ENCODE measurements around the gene SYCP2.

SYCP2 gene

GRCh38 chr20:59945175-59945574, 11.7 kb upstream of the SYCP2 start:
- no peak for DNase-seq (ENCODE audit: low spot score)

DNA sequence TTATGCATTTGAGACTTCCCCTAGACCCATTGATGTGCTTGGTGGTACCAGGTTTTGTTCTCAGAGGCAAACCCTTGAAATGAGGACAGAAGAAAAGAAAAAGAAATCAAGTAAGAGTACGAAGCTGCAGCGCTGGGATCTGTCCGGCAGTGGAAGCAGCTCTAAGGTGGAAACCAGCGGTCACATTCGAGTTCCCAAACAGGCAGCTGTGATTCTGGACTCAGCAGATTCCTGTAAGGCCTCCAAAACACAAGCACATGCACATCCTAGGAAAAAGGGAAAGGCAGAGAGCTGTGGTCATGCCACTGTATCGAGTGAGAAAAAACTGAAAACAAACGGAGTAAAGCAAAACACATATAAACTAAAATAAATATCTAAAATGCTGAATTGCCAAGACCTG, 11.3 kb upstream of the SYCP2 start:
- DNase-seq (ENCODE audit: low spot score), result no peak

DNA sequence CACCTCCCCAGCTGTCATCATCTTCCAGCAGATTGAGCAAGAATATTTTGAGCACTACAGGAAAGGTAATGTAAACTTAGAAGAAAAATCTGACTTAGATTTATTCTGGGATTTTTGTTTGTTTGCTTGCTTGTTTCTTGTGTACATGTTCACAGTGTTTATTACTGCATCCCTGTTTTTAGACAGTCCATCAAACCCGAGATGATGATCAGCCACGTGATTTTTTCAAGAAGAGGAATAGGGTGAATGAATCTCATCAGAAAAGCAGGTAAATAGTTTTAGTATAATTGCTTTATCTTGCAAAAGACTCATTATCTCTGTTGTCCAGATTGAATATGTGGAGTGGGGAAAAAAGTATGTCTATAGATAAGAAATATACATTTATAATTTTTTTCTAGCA, 8.8 kb upstream of the SYCP2 start:
- DNase-seq (ENCODE audit: low spot score), result no peak

GRCh38 chr20:59940956-59941294, 7.5 kb upstream of the SYCP2 start:
- DNase-seq (ENCODE audit: low spot score), result no peak

- peak; percentile 99 for DNase-seq (ENCODE audit: low spot score)
Observed at GRCh38 chr20:59940129-59940955, 6.9 kb upstream of the SYCP2 start, which contains the start of the genes FAM217B and PPP1R3D. Gene FAM217B, plus strand, starts transcription at chr20:59940389. Its CDS starts 3,555 bp downstream, at chr20:59943944. Gene PPP1R3D, minus strand, starts transcription at chr20:59940305. Its CDS starts 374 bp downstream, at chr20:59939931.

DNA sequence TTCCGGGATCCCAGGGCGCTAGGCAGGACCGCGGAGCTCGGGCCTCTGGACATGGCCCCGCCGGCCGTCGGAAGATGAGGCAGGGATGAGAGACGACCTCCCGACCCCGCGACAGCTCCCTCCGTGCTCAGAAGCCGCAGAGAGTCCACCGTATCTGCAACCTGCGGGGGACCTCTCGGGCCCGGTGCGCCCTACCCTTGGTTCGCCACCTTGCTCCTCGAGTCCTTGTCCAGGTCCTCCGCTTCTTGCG, 6.4 kb upstream of the SYCP2 start:
- peak; percentile 67 for DNase-seq (ENCODE audit: low spot score)

DNA sequence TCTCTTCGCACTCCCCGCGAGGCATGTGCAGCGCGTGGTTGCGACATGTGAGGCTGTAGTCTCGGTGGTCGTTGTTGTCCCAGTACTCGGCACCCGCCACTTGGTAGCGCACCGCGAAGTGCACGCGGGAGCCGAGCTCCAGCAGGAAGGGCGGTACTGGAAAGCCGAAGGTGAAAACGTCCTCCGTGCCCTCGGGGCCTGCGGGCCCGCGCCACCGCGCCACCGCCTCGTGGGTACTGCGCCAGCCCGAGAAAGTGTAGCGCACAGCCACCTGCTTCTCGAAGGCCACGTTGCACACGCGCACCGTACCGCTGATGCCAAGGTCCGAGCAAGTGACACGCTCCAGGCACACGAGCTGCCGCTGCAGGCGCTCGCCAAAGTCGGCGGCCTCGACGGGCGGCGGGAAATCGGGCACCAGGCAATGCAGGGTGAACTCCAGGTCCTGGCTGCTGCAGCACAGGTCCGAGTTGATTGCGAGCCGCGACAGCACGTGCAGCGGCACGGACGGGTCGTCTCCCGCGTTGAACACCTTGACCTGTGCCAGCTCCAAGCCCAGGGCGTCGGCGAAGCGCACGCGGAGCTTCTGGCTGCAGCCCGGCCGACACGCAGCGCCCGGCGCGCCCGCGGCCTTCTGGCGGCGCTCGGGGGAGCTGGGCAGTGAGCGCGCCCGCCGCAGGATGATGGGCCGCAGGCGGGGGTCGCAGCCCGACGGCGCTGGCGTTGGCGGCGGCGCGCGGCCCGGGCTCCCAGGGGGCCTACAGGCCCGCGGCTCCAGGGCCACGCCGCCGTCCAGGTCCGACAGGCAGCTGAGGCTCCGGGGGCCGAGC, 5.8 kb upstream of the SYCP2 start:
- peak; percentile 35 for DNase-seq (ENCODE audit: low spot score)

- DNase-seq (ENCODE audit: low spot score), result no peak
Observed at GRCh38 chr20:59938696-59939051, 5.2 kb upstream of the SYCP2 start.

- no peak for DNase-seq (ENCODE audit: low spot score)
Observed at GRCh38 chr20:59938221-59938620, 4.8 kb upstream of the SYCP2 start.

DNA sequence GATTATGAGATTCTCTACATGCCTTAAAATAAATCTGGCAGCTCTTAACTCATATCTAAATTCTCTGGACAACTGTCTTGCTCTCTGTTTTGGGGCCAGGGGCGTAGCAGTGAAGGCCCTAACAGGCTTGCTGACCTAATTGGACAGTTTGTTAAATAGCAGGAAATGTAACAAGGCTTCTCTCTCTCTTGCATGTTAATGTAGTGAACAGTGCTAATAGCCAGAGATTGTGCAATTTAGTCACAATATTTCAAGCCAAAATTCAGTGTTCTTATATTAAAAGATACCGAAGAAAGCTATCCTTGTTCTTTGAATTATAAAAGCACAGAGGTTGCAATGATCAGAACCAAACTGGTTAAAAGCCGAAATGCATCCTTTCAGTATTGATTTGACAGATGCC, 3.7 kb upstream of the SYCP2 start:
- DNase-seq (ENCODE audit: low spot score), result no peak

GRCh38 chr20:59936409-59936808, 3.0 kb upstream of the SYCP2 start:
- DNase-seq (ENCODE audit: low spot score), result no peak

DNA sequence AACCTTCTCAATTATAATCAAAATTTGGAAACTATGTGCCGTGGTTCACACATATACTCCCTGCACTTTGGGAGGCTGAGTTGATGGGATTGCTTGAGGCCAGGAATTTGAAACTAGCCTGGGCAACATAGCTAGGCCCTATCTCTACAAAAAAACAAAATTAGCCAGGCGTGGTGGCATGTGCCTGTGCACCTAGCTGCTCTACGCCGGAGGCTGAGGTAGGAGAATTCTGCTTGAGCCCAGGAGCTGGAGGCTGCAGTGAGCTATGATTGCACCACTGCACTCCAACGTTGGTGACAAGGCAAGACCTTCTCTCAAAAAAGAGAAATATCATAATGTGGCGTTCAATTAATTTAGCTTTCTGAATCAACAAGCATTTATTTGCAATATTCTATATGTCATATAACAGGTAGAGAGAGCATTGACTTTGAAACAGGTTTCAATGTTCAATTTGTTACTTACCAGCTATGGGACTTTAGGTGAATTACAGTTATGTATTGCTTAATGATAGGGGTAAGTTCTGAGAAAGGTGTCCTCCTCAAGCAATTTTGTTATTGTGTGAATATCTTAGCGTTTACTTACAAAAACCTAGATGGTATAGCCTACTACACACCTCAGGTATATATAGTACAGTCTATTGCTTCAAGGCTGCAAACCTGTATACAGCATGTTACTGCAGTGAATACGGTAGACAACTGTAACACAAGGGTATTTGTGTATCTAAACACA, 2.2 kb upstream of the SYCP2 start:
- no peak for DNase-seq (ENCODE audit: low spot score)

- peak; percentile 96 for DNase-seq (ENCODE audit: low spot score)
Observed at GRCh38 chr20:59933849-59934585, 580 bp upstream of the SYCP2 start.

GRCh38 chr20:59932616-59933295, 681 bp downstream of the SYCP2 start:
- DNase-seq (ENCODE audit: low spot score), result no peak

DNA sequence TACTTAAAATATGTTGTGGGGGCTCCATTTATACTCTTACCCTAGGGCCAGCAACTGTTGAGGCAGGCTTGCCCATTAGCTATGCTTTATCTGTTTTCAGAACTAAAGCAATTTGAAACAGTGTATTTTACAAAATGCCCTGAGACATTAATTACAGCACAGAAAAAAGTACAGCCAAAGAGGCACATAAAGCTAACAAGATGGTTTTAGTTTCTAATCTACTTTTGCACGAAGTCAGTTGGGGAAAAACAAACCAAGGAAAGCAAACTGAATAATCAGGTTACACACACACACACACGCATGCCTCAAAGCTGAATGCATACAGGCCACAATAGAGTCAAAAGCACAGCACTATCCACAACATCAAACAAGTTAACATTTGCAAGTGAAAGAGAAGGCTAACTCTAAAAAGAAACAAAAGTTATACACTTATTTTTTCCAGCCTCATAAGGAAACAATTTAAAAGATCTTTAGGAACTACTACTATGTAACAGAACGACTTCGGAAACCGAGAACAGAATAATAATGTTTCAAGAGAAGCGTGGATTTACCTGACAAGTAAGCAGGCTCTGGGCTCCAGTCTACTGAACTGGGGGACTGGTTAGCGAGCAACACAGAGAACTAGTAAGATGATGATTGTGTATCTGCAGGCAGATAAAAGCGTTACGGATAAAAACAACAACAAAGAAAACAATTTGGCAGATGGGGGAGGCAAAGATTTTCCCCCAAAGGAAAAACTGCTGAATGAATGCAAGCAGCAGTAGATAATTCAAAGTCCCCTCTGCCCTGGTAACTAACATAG, 1.7 kb downstream of the SYCP2 start:
- DNase-seq (ENCODE audit: low spot score), result no peak

DNA sequence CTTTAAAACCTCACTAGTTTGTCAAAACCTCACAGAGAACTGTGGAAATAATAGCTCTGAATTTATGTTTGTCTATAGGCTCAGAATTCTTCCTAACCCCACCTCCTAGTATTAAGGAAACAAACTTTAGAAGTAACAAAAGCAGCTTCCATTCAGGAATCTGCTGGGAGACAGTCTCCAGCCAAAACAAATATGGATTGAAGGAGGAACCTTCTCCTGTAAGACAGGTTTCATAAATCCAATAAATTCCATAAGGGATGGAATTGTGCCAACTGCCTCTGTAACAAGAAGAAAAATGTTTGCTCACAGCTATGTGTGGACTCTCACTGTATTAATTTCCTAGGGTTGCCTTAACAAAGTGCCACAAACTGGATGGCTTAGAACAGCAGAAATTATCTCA, 7.5 kb downstream of the SYCP2 start:
- no peak for DNase-seq (ENCODE audit: low spot score)

- DNase-seq (ENCODE audit: low spot score), result no peak
Observed at GRCh38 chr20:59925359-59925758, 8.1 kb downstream of the SYCP2 start.

DNA sequence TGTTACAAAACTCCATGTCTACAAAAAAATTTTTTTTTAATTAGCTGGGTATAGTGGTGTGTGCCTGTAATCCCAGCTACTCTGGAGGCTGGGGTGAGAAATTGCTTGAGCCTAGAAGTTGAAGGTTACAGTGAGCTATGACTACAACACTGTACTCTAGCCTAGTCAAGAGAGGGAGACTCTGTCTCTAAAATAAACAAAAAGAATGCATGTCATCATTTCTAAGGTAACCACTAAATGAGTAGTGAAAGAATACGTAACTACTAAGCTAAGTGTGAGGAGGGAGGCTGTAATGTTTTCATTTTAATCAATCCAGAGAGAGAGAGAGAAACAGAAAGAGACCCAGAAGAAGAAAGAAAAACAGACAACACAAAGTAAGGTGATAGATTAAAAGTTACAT, 9.9 kb downstream of the SYCP2 start:
- no peak for DNase-seq (ENCODE audit: low spot score)

- DNase-seq (ENCODE audit: low spot score), result no peak
Observed at GRCh38 chr20:59920944-59921343, 12.5 kb downstream of the SYCP2 start.

DNA sequence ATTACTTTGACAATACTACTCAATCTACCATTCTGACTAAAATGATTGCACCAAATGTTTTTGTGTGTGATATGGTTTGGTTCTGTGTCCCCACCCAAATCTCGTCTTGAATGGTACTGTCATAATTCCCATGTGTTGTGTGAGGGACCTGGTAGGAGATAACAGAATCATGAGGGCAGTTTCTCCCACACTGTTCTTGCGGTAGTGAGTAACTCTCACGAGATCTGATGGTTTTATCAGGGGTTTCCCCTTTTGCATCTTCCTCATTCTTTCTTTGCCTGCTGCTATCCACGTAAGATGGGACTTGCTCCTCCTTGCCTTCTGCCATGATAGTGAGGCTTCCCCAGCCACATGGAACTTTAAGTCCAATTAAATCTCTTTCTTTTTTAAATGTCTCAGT, 20.8 kb downstream of the SYCP2 start:
- DNase-seq (ENCODE audit: low spot score), result no peak

DNA sequence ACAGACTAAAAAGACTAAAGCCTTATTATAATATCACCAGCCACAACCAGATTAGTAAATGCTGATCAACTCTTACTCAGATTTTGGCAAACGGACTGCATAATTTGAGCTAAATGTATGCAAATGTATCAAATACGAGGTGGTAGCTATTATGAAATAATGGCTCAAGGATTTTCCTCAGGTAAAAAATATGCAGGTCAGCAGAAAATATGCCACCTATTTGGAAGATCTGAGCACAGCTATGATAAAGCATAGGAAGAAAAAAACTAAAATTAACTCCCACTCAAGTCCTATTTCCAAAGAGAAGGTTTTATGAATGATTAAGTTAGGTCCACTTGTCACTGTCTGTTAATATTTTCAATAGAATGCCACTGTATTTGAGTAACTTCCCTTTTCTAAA, 22.4 kb downstream of the SYCP2 start:
- no peak for DNase-seq (ENCODE audit: low spot score)

Measured in HuH-7.5 (cell line).